NCI-H1436 treated with DMSO at 0.1 percent for 48 hours (cell line): ENCODE results near the gene PHKB.
"Not testable (repeated sequence)": the region's sequence is repeated elsewhere in the genome, so short reads cannot be mapped to it uniquely, and the experiment has no call there.

Experiments
- DNase-seq: peaks from one replicate; lab custom pipeline; 2025; lab: John Stamatoyannopoulos, UW

Gene PHKB

GRCh38 chr16:47460711-47461597, at the start of gene PHKB, which contains the start of gene ITFG1:
Gene PHKB (plus strand): TSS chr16:47461331. CDS start chr16:47461351, 20 bp downstream.
Gene ITFG1 (minus strand): TSS chr16:47461063. CDS start chr16:47461045, 18 bp downstream.
- DNase-seq: peak; percentile 12

- no peak for DNase-seq
These were observed 48.1 kb upstream of the PHKB start for GRCh38 chr16:47413041-47413440.

GRCh38 chr16:47416869-47417268, 44.3 kb upstream of the PHKB start:
- DNase-seq: no peak

- DNase-seq: no peak
These were observed 36.3 kb upstream of the PHKB start for GRCh38 chr16:47424846-47425245.

- no peak for DNase-seq
These were observed 34.3 kb upstream of the PHKB start for GRCh38 chr16:47426806-47427205.

GRCh38 chr16:47431960-47432359, 29.2 kb upstream of the PHKB start:
- no peak for DNase-seq

GRCh38 chr16:47434274-47434673, 26.9 kb upstream of the PHKB start:
- not testable (repeated sequence) for DNase-seq

- DNase-seq: not testable (repeated sequence)
These were observed 21.1 kb upstream of the PHKB start for GRCh38 chr16:47440066-47440465.

- DNase-seq: not testable (repeated sequence)
These were observed 18.2 kb upstream of the PHKB start for GRCh38 chr16:47442884-47443283.

GRCh38 chr16:47446431-47446830, 14.7 kb upstream of the PHKB start:
- no peak for DNase-seq

- DNase-seq: no peak
These were observed 12.1 kb upstream of the PHKB start for GRCh38 chr16:47448830-47449575.

GRCh38 chr16:47449788-47450187, 11.3 kb upstream of the PHKB start:
- no peak for DNase-seq

GRCh38 chr16:47458331-47458730, 2.8 kb upstream of the PHKB start:
- no peak for DNase-seq

- DNase-seq: no peak
These were observed 1.5 kb upstream of the PHKB start for GRCh38 chr16:47459603-47460002.

GRCh38 chr16:47460359-47460710, 796 bp upstream of the PHKB start:
- no peak for DNase-seq

GRCh38 chr16:47461598-47462266, 601 bp downstream of the PHKB start:
- no peak for DNase-seq

- no peak for DNase-seq
These were observed 2.9 kb downstream of the PHKB start for GRCh38 chr16:47463771-47464624.

- no peak for DNase-seq
These were observed 4.9 kb downstream of the PHKB start for GRCh38 chr16:47465919-47466630.

GRCh38 chr16:47467501-47467900, 6.4 kb downstream of the PHKB start:
- DNase-seq: no peak

GRCh38 chr16:47468070-47468689, 7.0 kb downstream of the PHKB start:
- not testable (repeated sequence) for DNase-seq
